Ovary (tissue), 9 donors: ENCODE data around the gene PZP. TPM values are rescaled to one million over a fixed set of nuclear protein-coding genes. Genes with fewer than 3 reads are reported as not detected.

ENCODE experiments used
- DNase-seq, 5 donors: peaks; one replicate each; pipeline ENCODE4 v3.0.0-alpha.2; 2019 to 2020
- H3K27ac ChIP-seq, 2 donors: fragments of 200-600 bp; one replicate each; pipeline versions ENCODE4 v1.5.1 to v1.8.0; 2019 to 2022
- H3K27me3 ChIP-seq: fragments of 200-600 bp; one replicate; pipeline ENCODE4 v1.8.0; 2022
- H3K36me3 ChIP-seq: fragments of 200-600 bp; sonication (generic); one replicate; pipeline ENCODE4 v1.5.1; 2019
- H3K4me1 ChIP-seq: one replicate; pipeline ENCODE4 v1.8.1; 2013; ENCODE audit warnings: mild to moderate bottlenecking, moderate library complexity; ENCODE audit not compliant: insufficient read depth
- H3K4me3 ChIP-seq: fragments of 200-600 bp; sonication (generic); one replicate; pipeline ENCODE4 v1.5.1; 2017
- H3K9me3 ChIP-seq, 2 donors: fragments of 200-600 bp in 1 of 2; sonication (generic) in 1 of 2; one replicate each; pipeline versions ENCODE4 v1.5.1 to v1.8.1; 2013 to 2019; ENCODE audit warnings: mild to moderate bottlenecking in 1 of 2, moderate library complexity in 1 of 2
- CTCF ChIP-seq, 3 donors: fragments of 450-650 bp in 2 of 3; fragments of 200-600 bp in 1 of 3; IDR thresholded peaks; one replicate each; pipeline versions ENCODE4 v1.5.1 to v1.8.0; 2016 to 2022; ENCODE audit warnings: antibody characterized with exemption in 3 of 3, mild to moderate bottlenecking in 1 of 3
- EP300 ChIP-seq: sonication (generic); formaldehyde crosslinking; IDR thresholded peaks from one replicate; pipeline ENCODE4 v1.6.1; 2017; ENCODE audit warnings: antibody characterized with exemption
- POLR2A ChIP-seq: fragments of 450-650 bp; IDR thresholded peaks from one replicate; pipeline ENCODE4 v1.6.1; 2017; ENCODE audit warnings: antibody characterized with exemption, mild to moderate bottlenecking, moderate library complexity
- WGBS, 3 donors: extraction: QIAGEN DNeasy Blood & Tissue Kit in 1 of 3; methylation state at CpG; one replicate each; pipeline versions ENCODE4 v1.1.5 to v1.1.7; 2013 to 2017; 5-methylcytosine and 5-hydroxymethylcytosine counted together
- intact Hi-C, 4 donors: fragments of 100-400 bp; cut with DNase I; formaldehyde crosslinking; loops; one replicate each; pipeline versions ENCODE4 v1.11.0 to v1.15.1; 2022 to 2023
- polyA plus RNA-seq, 2 donors: library from polyadenylated mRNA; stranded (reverse); fragments of 200-250 nt in 1 of 2; fragments of 350-450 nt in 1 of 2; fragmentation: Illumina TruSeq in 1 of 2; extraction: RNeasy Lipid Tissue Mini Kit (QIAGEN cat#74804) in 1 of 2; gene quantifications; one replicate each; pipeline ENCODE4 v1.2.3, GENCODE V29; 2013 to 2014
- total RNA-seq, 7 donors: library from RNA; depleted of rRNA in 2 of 7; stranded (reverse); fragments of >200 nt in 2 of 7; fragmentation: NEBNext Ultra II Directional in 3 of 7; extraction: Animal tissue kit (Norgen Biotek cat#: 25700) in 3 of 7; gene quantifications; one replicate each; pipeline versions ENCODE4 v1.1.0 to v1.2.4, GENCODE V29; 2016 to 2023
- donor health status: DM: no; HTN: no; CAD: no; lungs with moderate emphysema.
- donor health status: DM: no; HTN: no; CAD: no.
- donor health status: Bipolar disorder and iron deficiency.
- donor health status: DM: yes; HTN: yes; CAD: no.
- donor health status: DM: no; HTN: no; CAD: no.
- donor health status: DM: yes; HTN: yes; CAD: no.

PZP gene
- total and polyA plus RNA-seq, 9 donors: 0.11 to 1.1 (median 0.21) TPM; not detected in 1

- DNase-seq: no peak
- H3K27ac ChIP-seq: no peak overlapping the region
- H3K4me3 ChIP-seq: no peak overlapping the region
- H3K9me3 ChIP-seq: peaks cover 0 to 3% of the 10 kb centered on the region in 2 donors
- H3K36me3 ChIP-seq: no peaks in the 10 kb centered on the region
- no peak for TF ChIP-seq EP300
- no peak for TF ChIP-seq CTCF (IDR thresholded peaks at IDR 0.05)
- no peak for TF ChIP-seq POLR2A
- no peaks in the 10 kb centered on the region for H3K27me3 ChIP-seq
- intact Hi-C loops: no loop called here
- WGBS, 3 donors: 83 to 93% (median 89%) methylated on average over 2 of the region's 2 CpGs
- no peaks in the 10 kb centered on the region for H3K4me1 ChIP-seq
Measured at GRCh38 chr12:9214534-9214933, 6.3 kb upstream of the PZP start.

GRCh38 chr12:9211687-9212086, 3.5 kb upstream of the PZP start:
- Histone ChIP-seq H3K4me1 (no peaks in the 10 kb centered on the region), H3K27me3 (no peaks in the 10 kb centered on the region), H3K27ac (no peak overlapping the region), H3K36me3 (no peaks in the 10 kb centered on the region), H3K4me3 (no peak overlapping the region), H3K9me3 (peaks cover 0 to 3% of the 10 kb centered on the region in 2 donors)
- WGBS, 3 donors: 77 to 100% (median 84%) methylated on average over 1 of the region's 1 CpG
- intact Hi-C loops: no loop called here
- no peak for TF ChIP-seq POLR2A
- TF ChIP-seq EP300: no peak
- no peak for TF ChIP-seq CTCF (IDR thresholded peaks at IDR 0.05)
- no peak for DNase-seq

GRCh38 chr12:9204380-9204779, 3.8 kb downstream of the PZP start:
- Histone ChIP-seq H3K27me3 (no peaks in the 10 kb centered on the region), H3K4me1 (no peaks in the 10 kb centered on the region), H3K36me3 (no peaks in the 10 kb centered on the region), H3K4me3 (no peak overlapping the region), H3K9me3 (no peaks in the 10 kb centered on the region), H3K27ac (no peak overlapping the region)
- no peak for TF ChIP-seq EP300
- intact Hi-C loops: no loop called here
- whole genome bisulfite sequencing, 3 donors: 60 to 72% (median 61%) methylated on average over 3 of the region's 3 CpGs
- no peak for DNase-seq

- no peak overlapping the region for H3K27ac ChIP-seq
- no peaks in the 10 kb centered on the region for H3K4me1 ChIP-seq
- H3K9me3 ChIP-seq: no peaks in the 10 kb centered on the region
- H3K4me3 ChIP-seq: no peak overlapping the region
- intact Hi-C loops: no loop called here
- TF ChIP-seq EP300 (no peak), CTCF (IDR thresholded peaks at IDR 0.05) (no peak), POLR2A (no peak)
- no peaks in the 10 kb centered on the region for H3K36me3 ChIP-seq
- H3K27me3 ChIP-seq: no peaks in the 10 kb centered on the region
- DNase-seq: no peak
Measured at GRCh38 chr12:9198012-9198411, 10.2 kb downstream of the PZP start.

GRCh38 chr12:9184276-9184675, 23.9 kb downstream of the PZP start:
- DNase-seq: no peak
- no peak overlapping the region for H3K4me3 ChIP-seq
- H3K9me3 ChIP-seq: no peaks in the 10 kb centered on the region
- WGBS, 3 donors: 86 to 89% (median 86%) methylated on average over 3 of the region's 3 CpGs
- no peak for TF ChIP-seq CTCF (IDR thresholded peaks at IDR 0.05)
- no peak for TF ChIP-seq EP300
- TF ChIP-seq POLR2A: no peak
- no peak overlapping the region for H3K27ac ChIP-seq
- no peaks in the 10 kb centered on the region for H3K27me3 ChIP-seq
- intact Hi-C loops: no loop called here
- no peaks in the 10 kb centered on the region for H3K36me3 ChIP-seq
- no peaks in the 10 kb centered on the region for H3K4me1 ChIP-seq
